ENCODE results near the gene AHNAK. TPM values are rescaled to one million over a fixed set of nuclear protein-coding genes. Genes with fewer than 3 reads are reported as not detected.

The AHNAK gene
- total RNA-seq: 394 and 434 TPM in 2 replicates

GRCh38 chr11:62546244-62546928 lies at the start of gene AHNAK:
Gene AHNAK (minus strand): TSS chr11:62546806. CDS start chr11:62536098, 10,708 bp downstream.

GRCh38 chr11:62591448-62592145 lies 45.0 kb upstream of the AHNAK start, which contains the start of gene TUT1:
Gene TUT1 (minus strand): TSS chr11:62591523. CDS start chr11:62591485, 38 bp downstream.

GRCh38 chr11:62573592-62574362 lies 27.2 kb upstream of the AHNAK start, which contains the start of gene EEF1G:
Gene EEF1G (minus strand): TSS chr11:62573891. CDS start chr11:62573842, 49 bp downstream.

GRCh38 chr11:62418733-62419132 lies 127.9 kb downstream of the AHNAK start, which contains the start of gene SCGB1A1:
Gene SCGB1A1 (plus strand): TSS chr11:62419033. CDS start chr11:62419096, 63 bp downstream.

Other genes starting within 250 kb of the AHNAK start
- gene SCGB1D4, start 247.7 kb downstream of the AHNAK start, total RNA-seq: not detected in 2 replicates
- 0.16 TPM in 1 of 2 replicates, not detected in the other for gene ASRGL1, start 209.4 kb downstream of the AHNAK start, total RNA-seq
- not detected in 2 replicates for gene SCGB1A1, start 127.8 kb downstream of the AHNAK start, total RNA-seq
- gene EEF1G, start 27.1 kb upstream of the AHNAK start, total RNA-seq: 2,078 and 2,099 TPM in 2 replicates
- gene TUT1, start 44.7 kb upstream of the AHNAK start, total RNA-seq: 6.9 and 12.0 TPM in 2 replicates
- 72.6 and 86.1 TPM in 2 replicates for gene MTA2, start 55.1 kb upstream of the AHNAK start, total RNA-seq
- 25.8 and 43.1 TPM in 2 replicates for gene EML3, start 66.0 kb upstream of the AHNAK start, total RNA-seq
- 9.2 and 24.7 TPM in 2 replicates for gene ROM1, start 66.5 kb upstream of the AHNAK start, total RNA-seq
- 24.9 and 44.4 TPM in 2 replicates for gene B3GAT3, start 75.2 kb upstream of the AHNAK start, total RNA-seq
- 314 and 339 TPM in 2 replicates for gene GANAB, start 99.8 kb upstream of the AHNAK start, total RNA-seq
- gene INTS5, start 106.5 kb upstream of the AHNAK start, total RNA-seq: 27.1 and 27.7 TPM in 2 replicates
- 57.8 and 68.1 TPM in 2 replicates for gene C11orf98, start 118.4 kb upstream of the AHNAK start, total RNA-seq
- 1.4 and 7.5 TPM in 2 replicates for gene CSKMT, start 118.5 kb upstream of the AHNAK start, total RNA-seq
- gene UQCC3, start 124.9 kb upstream of the AHNAK start, total RNA-seq: 6.0 and 8.3 TPM in 2 replicates
- gene LBHD1, start 125.5 kb upstream of the AHNAK start, total RNA-seq: 1.1 and 5.2 TPM in 2 replicates
- 71.9 and 88.5 TPM in 2 replicates for gene UBXN1, start 132.3 kb upstream of the AHNAK start, total RNA-seq
- 0.72 and 1.5 TPM in 2 replicates for gene LRRN4CL, start 142.7 kb upstream of the AHNAK start, total RNA-seq
- gene BSCL2, start 160.6 kb upstream of the AHNAK start, total RNA-seq: 29.8 and 44.4 TPM in 2 replicates
- not detected in 2 replicates for gene GNG3, start 160.9 kb upstream of the AHNAK start, total RNA-seq
- gene HNRNPUL2, start 180.7 kb upstream of the AHNAK start, total RNA-seq: 4.9 and 20.2 TPM in 2 replicates
- gene TTC9C, start 181.7 kb upstream of the AHNAK start, total RNA-seq: 15.7 and 16.1 TPM in 2 replicates
- gene ZBTB3, start 207.4 kb upstream of the AHNAK start, total RNA-seq: 6.5 and 7.6 TPM in 2 replicates
- gene POLR2G, start 214.8 kb upstream of the AHNAK start, total RNA-seq: 61.4 and 68.5 TPM in 2 replicates
- 10.7 and 11.7 TPM in 2 replicates for gene TAF6L, start 224.6 kb upstream of the AHNAK start, total RNA-seq
- gene TMEM179B, start 240.6 kb upstream of the AHNAK start, total RNA-seq: 77.8 and 83.1 TPM in 2 replicates
- gene TMEM223, start 245.2 kb upstream of the AHNAK start, total RNA-seq: 18.6 and 31.2 TPM in 2 replicates

Measured in cardiac atrium fibroblast (primary cell).